Uterus (tissue), 4 donors: ENCODE results near the gene GBGT1. TPM values are rescaled to one million over a fixed set of nuclear protein-coding genes. Genes with fewer than 3 reads are reported as not detected.
A peak's percentile ranks its signal among the peaks of the same experiment; 100 is the strongest.

Experiments
- DNase-seq, 2 donors: peaks; one replicate each; pipeline ENCODE4 v3.0.0-alpha.2; 2019 to 2020
- H3K27ac ChIP-seq, 2 donors: fragments of 200-600 bp; sonication (generic); 1 replicate in 1 of 2; 2 replicates in 1 of 2; pipeline ENCODE4 v1.5.1; 2016 to 2018
- H3K27me3 ChIP-seq, 2 donors: fragments of 200-600 bp; sonication (generic); one replicate each; pipeline ENCODE4 v1.5.1; 2018 to 2019; ENCODE audit warnings: control low read depth in 1 of 2
- H3K36me3 ChIP-seq, 2 donors: fragments of 200-600 bp; sonication (generic); one replicate each; pipeline ENCODE4 v1.5.1; 2019; ENCODE audit warnings: control low read depth in 1 of 2
- H3K4me1 ChIP-seq, 2 donors: fragments of 200-600 bp; sonication (generic); one replicate each; pipeline ENCODE4 v1.5.1; 2018 to 2019; ENCODE audit warnings: control low read depth in 1 of 2
- H3K4me3 ChIP-seq, 2 donors: fragments of 200-600 bp; sonication (generic); 1 replicate in 1 of 2; 2 replicates in 1 of 2; pipeline ENCODE4 v1.5.1; 2018 to 2019; ENCODE audit warnings: mild to moderate bottlenecking in 1 of 2
- H3K9me3 ChIP-seq, 2 donors: fragments of 200-600 bp; sonication (generic); one replicate each; pipeline ENCODE4 v1.5.1; 2019; ENCODE audit warnings: control low read depth in 1 of 2
- POLR2A ChIP-seq, 2 donors: fragments of 450-650 bp; IDR thresholded peaks; one replicate each; pipeline ENCODE4 v1.6.1; 2016; ENCODE audit warnings: antibody characterized with exemption in 2 of 2, mild to moderate bottlenecking in 1 of 2, moderate library complexity in 1 of 2
- intact Hi-C: fragments of 100-400 bp; cut with DNase I; formaldehyde crosslinking; loops from one replicate; pipeline ENCODE4 v1.15.1; 2023; ENCODE audit warnings: low total_unique reads
- total RNA-seq, 4 donors: library from RNA; depleted of rRNA in 3 of 4; stranded (reverse); fragments of >200 nt in 3 of 4; gene quantifications; one replicate each; pipeline versions ENCODE4 v1.1.0 to v1.2.4, GENCODE V29; 2014 to 2023
- TF ChIP-seq, protein P1 (sequence below), 4 experiments: fragments of 200-600 bp in 2 of 4; fragments of 450-650 bp in 2 of 4; sonication (generic) in 2 of 4; IDR thresholded peaks; one replicate each; pipeline ENCODE4 v1.5.1; 2016 to 2019; ENCODE audit warnings: antibody characterized with exemption in 4 of 4, mild to moderate bottlenecking in 2 of 4, moderate library complexity in 1 of 4
- donor health status: DM: yes; HTN: yes; CAD: no.

GBGT1 gene
- total RNA-seq, 4 donors from 2014 or later, result 3.5 to 28.5 (median 9.8) TPM

DNA sequence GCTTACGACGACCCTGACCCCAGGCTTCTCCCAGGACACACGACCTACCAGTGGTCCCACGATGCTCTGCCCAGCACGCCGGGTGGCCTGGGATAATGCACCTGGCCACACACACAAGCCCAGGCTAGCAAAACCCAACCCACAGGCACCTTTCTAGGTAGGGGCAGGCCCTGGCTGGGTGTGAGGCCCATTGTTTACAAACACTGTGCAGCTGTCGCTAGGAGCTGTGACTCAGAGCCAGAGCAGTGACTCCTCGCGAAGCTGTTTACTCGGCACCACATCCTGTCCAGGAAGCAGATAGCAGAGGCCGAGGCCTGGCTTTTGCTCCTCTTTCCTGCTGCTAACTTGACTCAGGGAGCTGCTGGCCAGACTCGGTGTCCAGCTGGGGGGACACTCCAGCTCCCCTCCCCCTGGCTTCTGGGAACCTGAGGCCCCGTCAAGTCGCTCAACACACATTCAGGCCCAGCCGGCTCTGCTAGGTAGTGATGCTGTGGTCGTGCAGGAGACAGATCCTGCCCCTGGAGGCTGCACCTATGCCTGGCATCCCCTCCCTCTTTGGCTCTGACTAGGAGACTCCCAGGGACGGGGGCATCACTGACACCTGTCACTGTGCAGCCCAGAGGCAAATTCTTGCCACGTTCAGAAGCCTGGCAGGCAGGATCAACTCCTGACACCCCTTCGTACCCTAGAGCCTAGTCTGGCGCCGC, 29.9 kb downstream of the GBGT1 start:
- Histone ChIP-seq H3K4me1 (peaks cover 23 to 30% of the 10 kb centered on the region in 2 donors), H3K4me3 (no peak overlapping the region), H3K9me3 (no peaks in the 10 kb centered on the region), H3K27ac (peak overlapping the region; percentile 87 to 88), H3K36me3 (no peaks in the 10 kb centered on the region), H3K27me3 (no peaks in the 10 kb centered on the region)
- intact Hi-C loops, result no loop called here
- TF ChIP-seq, protein P1, sequence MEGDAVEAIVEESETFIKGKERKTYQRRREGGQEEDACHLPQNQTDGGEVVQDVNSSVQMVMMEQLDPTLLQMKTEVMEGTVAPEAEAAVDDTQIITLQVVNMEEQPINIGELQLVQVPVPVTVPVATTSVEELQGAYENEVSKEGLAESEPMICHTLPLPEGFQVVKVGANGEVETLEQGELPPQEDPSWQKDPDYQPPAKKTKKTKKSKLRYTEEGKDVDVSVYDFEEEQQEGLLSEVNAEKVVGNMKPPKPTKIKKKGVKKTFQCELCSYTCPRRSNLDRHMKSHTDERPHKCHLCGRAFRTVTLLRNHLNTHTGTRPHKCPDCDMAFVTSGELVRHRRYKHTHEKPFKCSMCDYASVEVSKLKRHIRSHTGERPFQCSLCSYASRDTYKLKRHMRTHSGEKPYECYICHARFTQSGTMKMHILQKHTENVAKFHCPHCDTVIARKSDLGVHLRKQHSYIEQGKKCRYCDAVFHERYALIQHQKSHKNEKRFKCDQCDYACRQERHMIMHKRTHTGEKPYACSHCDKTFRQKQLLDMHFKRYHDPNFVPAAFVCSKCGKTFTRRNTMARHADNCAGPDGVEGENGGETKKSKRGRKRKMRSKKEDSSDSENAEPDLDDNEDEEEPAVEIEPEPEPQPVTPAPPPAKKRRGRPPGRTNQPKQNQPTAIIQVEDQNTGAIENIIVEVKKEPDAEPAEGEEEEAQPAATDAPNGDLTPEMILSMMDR (IDR thresholded peaks at IDR 0.05), result peak in 1 of 4 experiments; percentile 3
- TF ChIP-seq POLR2A (IDR thresholded peaks at IDR 0.05), result peak; percentile 43 to 46
- peak; percentile 88 to 90 for DNase-seq

GRCh38 chr9:133132174-133132573, 31.5 kb downstream of the GBGT1 start:
- intact Hi-C loops, result no loop called here
- Histone ChIP-seq H3K4me1 (peaks cover 23 to 34% of the 10 kb centered on the region in 2 donors), H3K36me3 (no peaks in the 10 kb centered on the region), H3K4me3 (no peak overlapping the region), H3K27me3 (no peaks in the 10 kb centered on the region), H3K9me3 (no peaks in the 10 kb centered on the region), H3K27ac (no peak overlapping the region)
- TF ChIP-seq, protein P1 (IDR thresholded peaks at IDR 0.05), result no peak
- no peak for TF ChIP-seq POLR2A (IDR thresholded peaks at IDR 0.05)
- peak in 1 of 2 donors; percentile 21 for DNase-seq

- no peak for DNase-seq
- Histone ChIP-seq H3K36me3 (no peaks in the 10 kb centered on the region), H3K9me3 (no peaks in the 10 kb centered on the region), H3K4me1 (peaks cover 23 to 40% of the 10 kb centered on the region in 2 donors), H3K4me3 (no peak overlapping the region), H3K27ac (no peak overlapping the region), H3K27me3 (no peaks in the 10 kb centered on the region)
- no peak for TF ChIP-seq POLR2A (IDR thresholded peaks at IDR 0.05)
- TF ChIP-seq, protein P1 (IDR thresholded peaks at IDR 0.05), result no peak
- intact Hi-C loops, result no loop called here
Observed at GRCh38 chr9:133131506-133131905, 32.2 kb downstream of the GBGT1 start.

DNA sequence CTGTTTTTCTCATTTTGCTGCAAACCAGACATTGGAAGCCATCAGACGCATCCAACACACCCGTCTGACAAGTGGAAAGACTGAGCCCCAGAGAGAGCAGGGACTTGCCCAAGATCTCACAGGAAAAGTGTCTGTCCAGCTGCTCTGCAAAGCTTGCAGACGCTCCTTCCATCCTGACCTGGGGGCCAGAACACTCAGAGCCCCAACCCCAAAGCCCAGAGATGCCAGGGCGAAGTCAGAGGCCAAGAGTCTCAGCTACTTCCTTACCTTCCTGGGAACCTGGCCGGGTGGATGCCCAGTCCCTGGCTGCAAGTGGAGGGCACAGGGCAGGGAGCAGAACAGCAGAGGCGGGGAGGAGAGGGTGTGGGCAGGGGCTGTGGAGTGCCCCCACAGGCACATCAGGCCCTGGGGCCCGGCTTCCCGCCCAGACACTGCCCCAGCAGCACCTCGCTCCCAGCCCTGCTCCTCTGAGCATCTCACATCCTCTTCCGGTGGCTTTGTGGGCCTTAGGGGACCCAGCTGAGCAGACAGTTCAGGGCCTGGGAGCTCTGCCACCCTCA, 32.9 kb downstream of the GBGT1 start:
- Histone ChIP-seq H3K9me3 (no peaks in the 10 kb centered on the region), H3K36me3 (no peaks in the 10 kb centered on the region), H3K27me3 (no peaks in the 10 kb centered on the region), H3K27ac (no peak overlapping the region), H3K4me1 (peaks cover 23 to 43% of the 10 kb centered on the region in 2 donors), H3K4me3 (no peak overlapping the region)
- intact Hi-C loops, result no loop called here
- DNase-seq, result no peak
- TF ChIP-seq, protein P1 (IDR thresholded peaks at IDR 0.05), result no peak
- no peak for TF ChIP-seq POLR2A (IDR thresholded peaks at IDR 0.05)

- no peaks in the 10 kb centered on the region for H3K36me3 ChIP-seq
- H3K27ac ChIP-seq, result no peak overlapping the region
- intact Hi-C loops, result no loop called here
- no peaks in the 10 kb centered on the region for H3K9me3 ChIP-seq
- peaks cover 14 to 28% of the 10 kb centered on the region in 2 donors for H3K4me1 ChIP-seq
- H3K27me3 ChIP-seq, result no peaks in the 10 kb centered on the region
- no peak overlapping the region for H3K4me3 ChIP-seq
- no peak for DNase-seq
- no peak for TF ChIP-seq POLR2A (IDR thresholded peaks at IDR 0.05)
- TF ChIP-seq, protein P1 (IDR thresholded peaks at IDR 0.05), result no peak
Observed at GRCh38 chr9:133129001-133129795, 34.5 kb downstream of the GBGT1 start.
